ENCODE data around the gene WDR35. TPM values are rescaled to one million over a fixed set of nuclear protein-coding genes. Genes with fewer than 3 reads are reported as not detected.
A peak's percentile ranks its signal among the peaks of the same experiment; 100 is the strongest.

Gene WDR35
- 10 to 100 TPM in 1 of 2 donors, 1 to 10 TPM in 1; 5.1 to 14.3 TPM for total RNA-seq

DNA sequence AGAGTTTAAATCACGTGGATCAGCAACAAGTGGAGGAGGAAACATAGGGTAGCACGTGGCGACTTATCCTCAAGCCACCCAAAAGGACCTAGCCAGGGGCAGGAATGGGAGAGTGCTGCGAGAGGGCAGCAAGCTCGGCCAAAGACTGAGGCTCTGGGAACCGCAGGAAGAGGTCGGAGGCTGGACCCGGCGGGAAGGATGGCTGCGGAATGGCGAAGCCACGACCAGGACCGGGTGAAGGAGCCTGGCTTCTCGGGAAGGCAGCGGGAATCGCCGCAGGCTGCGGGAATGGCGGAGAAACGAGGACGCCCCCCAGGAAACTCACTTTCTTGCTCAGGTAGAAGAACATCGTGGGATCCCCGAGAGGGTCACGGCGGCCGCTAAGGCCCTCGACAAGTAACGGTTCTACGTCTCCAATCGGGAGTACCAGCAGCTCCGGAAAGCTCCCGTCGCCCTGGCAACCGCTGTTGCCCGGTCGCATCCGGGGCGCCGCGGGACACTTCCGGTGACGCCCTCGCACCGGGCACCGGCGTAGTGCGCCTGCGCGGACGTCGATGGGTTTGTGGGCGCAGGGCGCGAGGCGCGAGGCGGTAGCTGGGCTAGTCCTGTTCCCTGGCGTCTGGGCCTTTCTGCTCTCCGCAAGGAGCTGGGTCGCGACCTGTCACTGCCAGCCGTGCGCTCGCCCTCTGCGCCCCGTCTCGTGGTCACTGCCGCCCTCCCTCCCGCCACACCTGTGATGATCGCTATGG, at the start of gene WDR35:
TSS of gene WDR35 (minus strand) at position 439 of the 749 bp plus-strand sequence. CDS start at position 349, 90 bp downstream.
- H3K4me3 ChIP-seq = peak within 1 kb of the TSS; percentile 92
- peak within 1 kb of the TSS; percentile 54 to 69 for H3K27ac ChIP-seq
- no peaks in the 10 kb centered on the region for H3K27me3 ChIP-seq (replicated peaks; ENCODE audit: insufficient read depth)
- peak; percentile 86 for ATAC-seq (ENCODE audit: insufficient number of reproducible peaks, low FRiP score, low read depth)
- H3K9me3 ChIP-seq = no peaks in the 10 kb centered on the region
- no peaks in the 10 kb centered on the region for H3K36me3 ChIP-seq
- H3K4me1 ChIP-seq (ENCODE audit: control insufficient read depth in 1 of 2, low read depth in 2 of 2) = peaks cover 4 to 16% of the 10 kb centered on the region in 2 donors
- TF ChIP-seq, protein P1, sequence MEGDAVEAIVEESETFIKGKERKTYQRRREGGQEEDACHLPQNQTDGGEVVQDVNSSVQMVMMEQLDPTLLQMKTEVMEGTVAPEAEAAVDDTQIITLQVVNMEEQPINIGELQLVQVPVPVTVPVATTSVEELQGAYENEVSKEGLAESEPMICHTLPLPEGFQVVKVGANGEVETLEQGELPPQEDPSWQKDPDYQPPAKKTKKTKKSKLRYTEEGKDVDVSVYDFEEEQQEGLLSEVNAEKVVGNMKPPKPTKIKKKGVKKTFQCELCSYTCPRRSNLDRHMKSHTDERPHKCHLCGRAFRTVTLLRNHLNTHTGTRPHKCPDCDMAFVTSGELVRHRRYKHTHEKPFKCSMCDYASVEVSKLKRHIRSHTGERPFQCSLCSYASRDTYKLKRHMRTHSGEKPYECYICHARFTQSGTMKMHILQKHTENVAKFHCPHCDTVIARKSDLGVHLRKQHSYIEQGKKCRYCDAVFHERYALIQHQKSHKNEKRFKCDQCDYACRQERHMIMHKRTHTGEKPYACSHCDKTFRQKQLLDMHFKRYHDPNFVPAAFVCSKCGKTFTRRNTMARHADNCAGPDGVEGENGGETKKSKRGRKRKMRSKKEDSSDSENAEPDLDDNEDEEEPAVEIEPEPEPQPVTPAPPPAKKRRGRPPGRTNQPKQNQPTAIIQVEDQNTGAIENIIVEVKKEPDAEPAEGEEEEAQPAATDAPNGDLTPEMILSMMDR (IDR thresholded peaks at IDR 0.05) = no peak
- DNase-seq (ENCODE audit: low spot score) = peak; percentile 64

DNA sequence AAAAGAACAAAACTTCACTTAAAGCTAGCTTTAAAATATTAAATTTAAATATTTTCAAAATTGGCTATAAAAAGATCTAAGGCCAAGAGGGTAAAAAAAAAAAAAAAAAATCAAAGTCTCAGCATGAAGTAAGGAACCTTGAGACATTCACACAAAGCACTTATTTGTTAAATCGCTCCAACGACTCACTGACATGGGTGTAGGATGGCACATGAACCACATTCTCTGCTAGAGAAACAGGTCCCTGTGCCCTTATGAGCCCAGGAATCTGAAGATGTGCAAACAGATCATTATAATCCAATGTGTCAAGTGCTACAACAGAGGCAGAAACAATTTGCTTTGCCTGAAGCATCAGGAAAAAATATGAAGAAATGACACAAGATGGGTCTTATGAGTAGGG, 47.8 kb upstream of the WDR35 start:
- Histone ChIP-seq H3K27ac (no peak overlapping the region), H3K4me1 (ENCODE audit: control insufficient read depth in 1 of 2, low read depth in 2 of 2) (peaks cover 5 to 30% of the 10 kb centered on the region in 2 donors), H3K4me3 (no peak overlapping the region), H3K27me3 (replicated peaks; ENCODE audit: insufficient read depth) (no peaks in the 10 kb centered on the region), H3K9me3 (no peaks in the 10 kb centered on the region), H3K36me3 (peaks cover 50% of the 10 kb centered on the region)
- DNase-seq (ENCODE audit: low spot score) (no peak), ATAC-seq (ENCODE audit: insufficient number of reproducible peaks, low FRiP score, low read depth) (no peak)
- TF ChIP-seq, protein P1 (IDR thresholded peaks at IDR 0.05) = no peak

DNA sequence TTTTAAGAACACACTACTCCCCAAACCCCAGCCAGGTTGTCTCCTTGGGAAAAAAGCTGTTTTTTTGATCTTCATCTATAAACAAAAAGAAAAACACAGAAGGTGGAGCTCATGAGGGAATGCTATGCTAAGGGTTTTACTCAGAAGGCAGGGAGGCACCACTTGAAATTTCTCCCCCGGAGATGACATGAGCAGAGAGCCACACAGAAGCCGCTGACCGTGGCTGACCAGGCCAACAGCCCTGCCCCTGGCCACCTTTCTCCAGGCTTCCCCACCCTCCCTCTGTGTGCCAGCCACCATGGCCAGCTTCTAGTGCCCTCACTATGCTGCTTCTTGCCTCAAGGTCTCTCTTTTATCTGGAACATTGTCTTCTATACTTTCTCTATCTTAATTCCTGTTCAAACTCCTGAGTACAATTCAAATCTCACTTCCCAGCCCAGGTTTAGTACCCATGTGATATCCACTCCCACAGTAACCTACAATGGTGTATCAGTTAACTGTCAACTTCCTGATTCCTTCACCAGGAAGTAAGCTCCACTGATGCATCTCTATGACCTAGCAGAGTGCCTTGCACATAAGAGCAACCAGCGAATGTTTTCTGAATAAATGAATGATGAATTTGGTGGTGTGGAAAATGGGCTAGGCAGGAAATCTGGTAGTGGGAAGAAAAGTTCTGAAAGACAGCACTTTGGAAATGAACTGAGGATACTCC, 46.2 kb upstream of the WDR35 start:
- H3K4me1 ChIP-seq (ENCODE audit: control insufficient read depth in 1 of 2, low read depth in 2 of 2) = peaks cover 0 to 14% of the 10 kb centered on the region in 2 donors
- H3K4me3 ChIP-seq = no peak overlapping the region
- no peak overlapping the region for H3K27ac ChIP-seq
- TF ChIP-seq, protein P1 (IDR thresholded peaks at IDR 0.05) = no peak
- H3K27me3 ChIP-seq (replicated peaks; ENCODE audit: insufficient read depth) = no peaks in the 10 kb centered on the region
- peaks cover 59% of the 10 kb centered on the region for H3K36me3 ChIP-seq
- ATAC-seq (ENCODE audit: insufficient number of reproducible peaks, low FRiP score, low read depth) = no peak
- no peak for DNase-seq (ENCODE audit: low spot score)
- H3K9me3 ChIP-seq = no peaks in the 10 kb centered on the region

DNA sequence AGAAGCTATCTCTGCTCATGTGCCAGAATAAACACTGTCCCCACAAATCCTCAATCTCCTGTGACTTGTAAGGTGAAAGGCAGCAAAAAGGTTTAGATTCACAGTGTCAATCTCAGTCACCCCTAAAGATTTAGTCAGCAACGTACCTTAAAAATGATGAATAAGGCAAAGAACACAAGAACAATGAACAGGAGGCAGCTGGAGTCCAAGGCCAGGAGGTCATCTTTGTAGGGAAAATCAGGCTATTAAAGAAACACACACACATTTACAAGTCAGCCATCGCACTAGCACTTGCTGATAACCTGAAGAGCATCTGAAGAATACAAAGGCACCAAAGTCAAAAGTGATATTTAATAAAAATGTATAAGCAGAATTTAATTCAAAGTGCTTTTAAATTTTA, 44.9 kb upstream of the WDR35 start:
- H3K4me1 ChIP-seq (ENCODE audit: control insufficient read depth in 1 of 2, low read depth in 2 of 2) = peaks cover 0 to 6% of the 10 kb centered on the region in 2 donors
- no peak for ATAC-seq (ENCODE audit: insufficient number of reproducible peaks, low FRiP score, low read depth)
- TF ChIP-seq, protein P1 (IDR thresholded peaks at IDR 0.05) = no peak

DNA sequence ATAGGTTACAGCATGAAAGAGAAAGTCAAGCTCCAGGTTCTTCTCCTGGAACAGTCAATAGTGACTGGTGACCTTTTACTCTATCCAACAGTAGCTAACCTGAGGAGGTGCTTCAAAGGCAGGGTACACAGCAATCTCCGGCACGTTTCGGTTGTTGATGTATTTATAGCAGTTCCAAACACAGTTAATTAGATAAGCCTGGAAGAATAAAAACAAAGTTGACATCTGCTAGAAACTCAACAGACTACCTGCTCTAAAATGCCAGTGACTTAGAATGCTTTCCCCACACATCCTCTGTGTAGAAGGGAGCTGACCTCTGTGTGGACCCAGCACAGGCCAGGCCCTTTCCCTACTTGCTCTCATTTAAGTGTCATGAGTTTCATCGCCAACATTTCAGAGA, 44.3 kb upstream of the WDR35 start:
- Histone ChIP-seq H3K36me3 (peaks cover 66% of the 10 kb centered on the region), H3K9me3 (peaks cover 5% of the 10 kb centered on the region), H3K4me1 (ENCODE audit: control insufficient read depth in 1 of 2, low read depth in 2 of 2) (peaks cover 0 to 5% of the 10 kb centered on the region in 2 donors), H3K27ac (no peak overlapping the region), H3K27me3 (replicated peaks; ENCODE audit: insufficient read depth) (no peaks in the 10 kb centered on the region), H3K4me3 (no peak overlapping the region)
- TF ChIP-seq, protein P1 (IDR thresholded peaks at IDR 0.05) = no peak
- ATAC-seq (ENCODE audit: insufficient number of reproducible peaks, low FRiP score, low read depth) (no peak), DNase-seq (ENCODE audit: low spot score) (no peak)

More for the DNA sequence above, 44.9 kb upstream of the WDR35 start:
- Histone ChIP-seq H3K36me3 (peaks cover 65% of the 10 kb centered on the region), H3K27me3 (replicated peaks; ENCODE audit: insufficient read depth) (no peaks in the 10 kb centered on the region), H3K4me3 (no peak overlapping the region), H3K27ac (no peak overlapping the region), H3K9me3 (peaks cover 2% of the 10 kb centered on the region)
- DNase-seq (ENCODE audit: low spot score) = no peak

All from thoracic aorta (tissue), 2 donors.